ENCODE results near the gene HES6.

- TF ChIP-seq CTCF (IDR thresholded peaks at IDR 0.05; ENCODE audit: low read length) = no peak
- no peak for TF ChIP-seq EZH2 (optimal IDR thresholded peaks at IDR 0.05; ENCODE audit: low read depth, low read length)
Observed at GRCh38 chr2:238284802-238285515, 45.1 kb upstream of the HES6 start.

All from MM.1S (cell line).